Measurements from ENCODE around the gene PARP2. TPM values are rescaled to one million over a fixed set of nuclear protein-coding genes. Genes with fewer than 3 reads are reported as not detected.

Gene PARP2
- total RNA-seq, 1 donor from 2014 or later: 19.5 TPM

DNA sequence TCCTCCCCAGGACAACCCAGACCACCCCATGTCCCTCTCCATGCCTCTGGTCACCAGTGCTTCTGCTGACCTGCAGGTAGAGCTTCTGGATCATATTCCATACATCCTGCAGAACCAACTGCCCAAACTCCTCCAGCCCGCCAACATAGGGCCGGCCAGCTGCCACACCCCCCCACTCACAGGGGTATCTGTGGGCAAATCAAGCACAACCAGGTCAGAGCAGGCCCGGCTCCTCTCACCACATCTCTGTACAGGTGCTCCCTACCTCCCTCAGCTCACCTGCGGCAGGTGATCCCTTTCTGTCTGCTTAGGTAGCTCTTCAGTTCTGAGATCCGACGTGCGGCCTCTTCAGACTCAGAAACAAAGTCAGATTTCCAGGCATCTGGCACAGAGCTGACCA, 40.9 kb downstream of the PARP2 start:
- Mint-ChIP-seq H3K4me1 (peaks cover 7% of the 10 kb centered on the region), H3K9me3 (no peaks in the 10 kb centered on the region), H3K27me3 (no peaks in the 10 kb centered on the region), H3K36me3 (ENCODE audit: low read depth) (peaks cover 95% of the 10 kb centered on the region), H3K4me3 (no peak overlapping the region), H3K27ac (no peak overlapping the region)
- ChIA-PET POLR2A (interaction anchor here (1.1 kb wide), 1 partner anchor 41 kb away, joined by 3 read pairs; the partner anchor contains the start of gene PARP2), CTCF (no interaction called here)
- intact Hi-C loops (cut with micrococcal nuclease): no loop called here
- ATAC-seq (ENCODE audit: low read depth) (no peak), DNase-seq (no peak)
- TF ChIP-seq, protein P1, sequence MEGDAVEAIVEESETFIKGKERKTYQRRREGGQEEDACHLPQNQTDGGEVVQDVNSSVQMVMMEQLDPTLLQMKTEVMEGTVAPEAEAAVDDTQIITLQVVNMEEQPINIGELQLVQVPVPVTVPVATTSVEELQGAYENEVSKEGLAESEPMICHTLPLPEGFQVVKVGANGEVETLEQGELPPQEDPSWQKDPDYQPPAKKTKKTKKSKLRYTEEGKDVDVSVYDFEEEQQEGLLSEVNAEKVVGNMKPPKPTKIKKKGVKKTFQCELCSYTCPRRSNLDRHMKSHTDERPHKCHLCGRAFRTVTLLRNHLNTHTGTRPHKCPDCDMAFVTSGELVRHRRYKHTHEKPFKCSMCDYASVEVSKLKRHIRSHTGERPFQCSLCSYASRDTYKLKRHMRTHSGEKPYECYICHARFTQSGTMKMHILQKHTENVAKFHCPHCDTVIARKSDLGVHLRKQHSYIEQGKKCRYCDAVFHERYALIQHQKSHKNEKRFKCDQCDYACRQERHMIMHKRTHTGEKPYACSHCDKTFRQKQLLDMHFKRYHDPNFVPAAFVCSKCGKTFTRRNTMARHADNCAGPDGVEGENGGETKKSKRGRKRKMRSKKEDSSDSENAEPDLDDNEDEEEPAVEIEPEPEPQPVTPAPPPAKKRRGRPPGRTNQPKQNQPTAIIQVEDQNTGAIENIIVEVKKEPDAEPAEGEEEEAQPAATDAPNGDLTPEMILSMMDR (IDR thresholded peaks at IDR 0.05): no peak

DNA sequence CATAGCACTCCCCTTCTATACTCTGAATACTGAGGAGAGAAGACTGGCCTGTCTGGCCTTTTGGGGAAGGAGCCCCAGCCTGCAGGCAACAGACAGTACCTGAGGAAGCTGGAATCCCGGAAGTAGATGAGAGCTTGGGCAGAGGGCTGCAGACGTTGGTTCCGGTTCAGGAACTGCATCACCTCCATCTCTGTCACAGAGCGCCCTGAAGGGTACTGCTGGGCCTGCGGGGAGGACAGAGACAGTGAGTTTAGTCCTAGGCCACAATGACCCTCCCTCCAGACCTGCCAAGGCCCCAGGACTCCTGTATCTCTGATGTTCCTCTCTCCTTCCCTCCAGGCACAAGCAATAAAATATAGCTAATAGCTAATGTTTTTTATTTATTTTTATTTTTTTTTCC, 41.5 kb downstream of the PARP2 start:
- no peaks in the 10 kb centered on the region for H3K9me3 Mint-ChIP-seq
- ATAC-seq (ENCODE audit: low read depth): no peak
- peaks cover 94% of the 10 kb centered on the region for H3K36me3 Mint-ChIP-seq (ENCODE audit: low read depth)
- ChIA-PET POLR2A (interaction anchor here (1.1 kb wide), 1 partner anchor 42 kb away, joined by 3 read pairs; the partner anchor contains the start of gene PARP2), CTCF (no interaction called here)
- no peak for DNase-seq
- no peaks in the 10 kb centered on the region for H3K27me3 Mint-ChIP-seq
- TF ChIP-seq, protein P1 (IDR thresholded peaks at IDR 0.05): no peak
- intact Hi-C loops (cut with micrococcal nuclease): no loop called here
- no peak overlapping the region for H3K4me3 Mint-ChIP-seq
- H3K27ac Mint-ChIP-seq: no peak overlapping the region
- H3K4me1 Mint-ChIP-seq: peaks cover 7% of the 10 kb centered on the region

DNA sequence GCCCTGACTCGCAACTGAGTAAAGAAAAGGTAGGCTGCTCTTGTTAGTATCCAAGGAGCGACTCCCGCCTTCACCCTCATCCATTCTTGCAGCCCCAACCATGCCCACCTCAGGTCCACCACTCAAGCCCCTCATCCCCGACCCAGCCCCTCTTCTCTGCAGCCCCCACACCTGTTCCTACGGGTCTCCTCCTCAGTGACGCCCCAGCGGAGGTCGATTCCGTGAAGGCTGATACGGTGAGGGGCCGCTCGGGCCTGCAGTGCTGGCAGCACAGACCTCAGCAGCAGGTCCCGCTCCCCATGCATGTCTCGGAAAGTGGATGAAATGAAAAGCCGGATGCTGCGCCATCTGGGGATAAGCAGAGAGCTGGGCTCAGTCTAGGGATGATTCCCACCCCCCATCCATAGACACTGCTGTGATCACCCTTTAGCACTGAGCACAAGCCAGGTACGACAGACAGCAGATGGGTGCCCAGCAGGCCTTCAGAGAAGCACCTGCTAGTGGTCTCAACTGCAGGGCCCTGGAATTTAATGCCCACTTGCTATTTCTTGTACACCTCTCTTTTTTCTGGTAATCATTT, 42.9 kb downstream of the PARP2 start:
- H3K4me1 Mint-ChIP-seq: peaks cover 7% of the 10 kb centered on the region
- ATAC-seq (ENCODE audit: low read depth): no peak
- no peak overlapping the region for H3K4me3 Mint-ChIP-seq
- POLR2A ChIA-PET: no interaction called here
- peaks cover 91% of the 10 kb centered on the region for H3K36me3 Mint-ChIP-seq (ENCODE audit: low read depth)
- DNase-seq: no peak
- H3K27me3 Mint-ChIP-seq: no peaks in the 10 kb centered on the region
- H3K9me3 Mint-ChIP-seq: no peaks in the 10 kb centered on the region
- CTCF ChIA-PET: no interaction called here
- no peak overlapping the region for H3K27ac Mint-ChIP-seq
- TF ChIP-seq, protein P1 (IDR thresholded peaks at IDR 0.05): no peak
- intact Hi-C loops (cut with micrococcal nuclease): no loop called here

DNA sequence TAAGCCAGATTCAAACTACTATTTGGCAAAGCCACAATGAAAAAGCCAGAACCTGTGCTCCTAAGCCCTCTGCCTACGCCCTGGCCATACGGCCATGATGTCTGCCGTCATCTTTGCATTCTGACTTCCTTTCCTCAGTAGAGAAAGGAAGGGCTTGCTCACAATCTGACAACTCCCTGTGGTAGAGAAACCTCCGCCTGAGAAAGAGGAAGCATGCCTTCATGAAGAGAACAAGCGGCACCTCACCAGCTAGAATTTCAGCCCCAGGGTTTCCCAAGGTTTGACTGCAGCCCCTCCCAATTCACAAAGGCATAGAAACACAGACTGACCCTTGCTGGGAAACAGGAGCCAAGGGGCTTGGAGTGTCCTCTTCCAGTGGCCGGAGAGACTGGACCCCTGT, 44.1 kb downstream of the PARP2 start:
- no peak overlapping the region for H3K4me3 Mint-ChIP-seq
- DNase-seq: no peak
- CTCF ChIA-PET: no interaction called here
- peak; percentile 89 for ATAC-seq (ENCODE audit: low read depth)
- TF ChIP-seq, protein P1 (IDR thresholded peaks at IDR 0.05): no peak
- no peaks in the 10 kb centered on the region for H3K27me3 Mint-ChIP-seq
- H3K4me1 Mint-ChIP-seq: peaks cover 7% of the 10 kb centered on the region
- POLR2A ChIA-PET: interaction anchor here (0.9 kb wide), 1 partner anchor 45 kb away, joined by 4 read pairs; no protein-coding TSS in a partner anchor
- intact Hi-C loops (cut with micrococcal nuclease): no loop called here
- peak overlapping the region; percentile 61 for H3K27ac Mint-ChIP-seq
- no peaks in the 10 kb centered on the region for H3K9me3 Mint-ChIP-seq
- peaks cover 92% of the 10 kb centered on the region for H3K36me3 Mint-ChIP-seq (ENCODE audit: low read depth)

DNA sequence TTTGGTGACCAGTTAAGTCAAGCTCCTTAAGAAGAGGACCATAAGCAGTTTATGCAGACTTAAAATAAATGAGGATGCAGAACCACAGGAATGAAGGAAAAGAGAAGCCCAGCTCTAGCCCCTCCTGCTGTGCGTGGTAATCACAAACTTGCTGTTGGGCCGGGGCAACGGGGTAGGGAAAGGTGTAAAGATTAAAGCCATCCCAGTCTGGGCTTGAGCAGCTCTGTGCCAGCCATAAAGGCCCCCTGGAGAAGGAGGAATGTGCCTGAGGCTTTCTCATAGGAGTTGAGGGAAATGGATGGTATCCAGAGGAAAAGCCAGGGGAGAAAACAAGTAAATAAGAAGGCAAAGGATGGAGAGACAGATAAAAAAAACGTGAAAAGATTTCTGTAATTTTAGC, 44.7 kb downstream of the PARP2 start:
- H3K27me3 Mint-ChIP-seq: no peaks in the 10 kb centered on the region
- ATAC-seq (ENCODE audit: low read depth): no peak
- TF ChIP-seq, protein P1 (IDR thresholded peaks at IDR 0.05): no peak
- DNase-seq: no peak
- H3K4me1 Mint-ChIP-seq: peaks cover 7% of the 10 kb centered on the region
- no peaks in the 10 kb centered on the region for H3K9me3 Mint-ChIP-seq
- H3K27ac Mint-ChIP-seq: peak overlapping the region; percentile 61
- CTCF ChIA-PET: interaction anchor here (0.8 kb wide), 1 partner anchor 61 kb away, joined by 5 read pairs; no protein-coding TSS in a partner anchor
- peaks cover 90% of the 10 kb centered on the region for H3K36me3 Mint-ChIP-seq (ENCODE audit: low read depth)
- POLR2A ChIA-PET: interaction anchor here (0.8 to 0.9 kb wide), 2 partner anchors 45 to 1907 kb away, joined by 3 to 4 read pairs; no protein-coding TSS in a partner anchor
- intact Hi-C loops (cut with micrococcal nuclease): no loop called here
- no peak overlapping the region for H3K4me3 Mint-ChIP-seq

All from activated B cell treated with CpG ODN at 0.5 μM for 24 hours (primary cell).